ENCODE results near the gene PPIF.

Gene PPIF

DNA sequence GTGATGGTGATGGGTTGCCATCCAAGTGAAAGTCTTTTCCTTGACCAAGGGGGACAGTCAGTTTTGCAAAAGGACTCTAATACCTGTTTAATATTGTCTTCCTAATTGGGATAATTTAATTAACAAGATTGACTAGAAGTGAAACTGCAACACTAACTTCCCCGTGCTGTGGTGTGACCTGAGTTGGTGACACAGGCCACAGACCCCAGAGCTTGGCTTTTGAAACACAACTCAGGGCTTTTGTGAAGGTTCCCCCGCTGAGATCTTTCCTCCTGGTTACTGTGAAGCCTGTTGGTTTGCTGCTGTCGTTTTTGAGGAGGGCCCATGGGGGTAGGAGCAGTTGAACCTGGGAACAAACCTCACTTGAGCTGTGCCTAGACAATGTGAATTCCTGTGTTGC, 6.9 kb downstream of the PPIF start:
- Histone ChIP-seq H3K27ac (no peak overlapping the region), H3K9ac (no peak overlapping the region), H3K4me1 (peaks cover 23% of the 10 kb centered on the region), H3K9me3 (peaks cover 6% of the 10 kb centered on the region; the same call in 1 of the 2 replicates), H3K4me2 (no peak overlapping the region), H3K27me3 (no peaks in the 10 kb centered on the region), H3K36me3 (peaks cover 92% of the 10 kb centered on the region), H4K20me1 (peaks cover 75% of the 10 kb centered on the region), H3K4me3 (no peak overlapping the region)
- TF ChIP-seq Cebpa-rat (IDR thresholded peaks at IDR 0.05) = no peak

DNA sequence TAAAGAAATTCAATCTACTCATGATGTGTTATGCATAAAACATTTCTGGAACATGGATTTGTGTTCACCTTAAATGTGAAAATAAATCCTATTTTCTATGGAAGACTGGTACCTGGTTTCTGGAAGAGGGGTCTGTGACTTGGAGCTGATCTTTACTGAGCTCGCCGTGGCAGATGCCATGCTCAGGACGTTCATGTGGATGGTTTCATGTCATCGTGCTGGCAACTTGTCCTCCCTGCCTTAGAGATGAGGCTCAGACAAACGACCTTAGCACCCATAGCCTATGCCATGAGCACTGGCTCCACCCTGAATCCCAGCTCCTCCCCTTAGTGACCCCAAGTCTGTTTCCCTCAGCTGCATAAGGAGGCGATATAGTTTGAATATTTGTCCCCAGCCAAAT, 7.3 kb downstream of the PPIF start:
- no peak for TF ChIP-seq Cebpa-rat (IDR thresholded peaks at IDR 0.05)
- Histone ChIP-seq H4K20me1 (peaks cover 70% of the 10 kb centered on the region), H3K9me3 (peaks cover 6% of the 10 kb centered on the region; the same call in 1 of the 2 replicates), H3K36me3 (peaks cover 88% of the 10 kb centered on the region), H3K4me2 (no peak overlapping the region), H3K9ac (no peak overlapping the region), H3K27me3 (no peaks in the 10 kb centered on the region), H3K4me1 (peaks cover 19% of the 10 kb centered on the region), H3K4me3 (no peak overlapping the region), H3K27ac (no peak overlapping the region)

DNA sequence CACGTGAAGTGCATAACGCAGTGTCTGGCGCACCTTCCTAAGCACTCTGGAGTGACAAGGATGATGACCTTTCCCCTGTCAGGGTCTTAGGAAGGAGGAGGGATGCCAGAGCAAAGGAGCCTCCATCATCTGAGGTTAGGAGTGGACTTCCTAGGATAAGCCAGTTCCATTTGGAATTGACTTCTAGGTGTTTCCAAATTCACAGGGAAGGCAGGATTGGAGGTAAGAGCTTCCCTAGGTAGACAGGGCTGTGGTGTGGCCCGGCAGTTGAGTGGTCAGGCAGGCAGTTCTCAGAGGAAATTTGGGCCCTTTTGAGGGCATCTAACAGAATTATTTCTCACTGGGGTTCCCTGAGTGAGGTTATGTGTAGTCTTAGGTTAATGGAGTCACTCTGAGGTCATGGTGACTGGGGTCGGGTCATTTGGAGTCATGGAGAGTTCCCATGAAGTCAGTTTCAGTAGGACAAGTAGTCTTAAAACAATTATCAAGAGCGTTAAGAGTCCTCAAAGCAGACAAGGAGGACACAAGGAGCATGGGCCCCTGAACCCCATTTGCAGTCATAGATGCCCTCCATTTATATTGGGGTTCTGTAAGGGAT, 8.2 kb downstream of the PPIF start:
- no peak overlapping the region for H3K9ac ChIP-seq

GRCh38 chr10:79356104-79356503, 8.8 kb downstream of the PPIF start:
- no peak for TF ChIP-seq Cebpa-rat (IDR thresholded peaks at IDR 0.05)
- Histone ChIP-seq H3K4me2 (peak overlapping the region; percentile 36; the same call in 1 of the 2 replicates), H3K36me3 (peaks cover 73% of the 10 kb centered on the region), H3K4me1 (peaks cover 13% of the 10 kb centered on the region), H3K27me3 (no peaks in the 10 kb centered on the region), H3K27ac (no peak overlapping the region), H3K4me3 (no peak overlapping the region), H3K9ac (no peak overlapping the region), H4K20me1 (peaks cover 55% of the 10 kb centered on the region), H3K9me3 (peaks cover 6% of the 10 kb centered on the region; the same call in 1 of the 2 replicates)

More for the DNA sequence above, 8.2 kb downstream of the PPIF start:
- Histone ChIP-seq H3K9me3 (peaks cover 6% of the 10 kb centered on the region; the same call in 1 of the 2 replicates), H3K36me3 (peaks cover 79% of the 10 kb centered on the region), H3K27me3 (no peaks in the 10 kb centered on the region), H3K27ac (no peak overlapping the region), H3K4me1 (peaks cover 13% of the 10 kb centered on the region), H3K4me2 (peak overlapping the region; percentile 36; the same call in 1 of the 2 replicates), H4K20me1 (peaks cover 61% of the 10 kb centered on the region), H3K4me3 (no peak overlapping the region)
- no peak for TF ChIP-seq Cebpa-rat (IDR thresholded peaks at IDR 0.05)

DNA sequence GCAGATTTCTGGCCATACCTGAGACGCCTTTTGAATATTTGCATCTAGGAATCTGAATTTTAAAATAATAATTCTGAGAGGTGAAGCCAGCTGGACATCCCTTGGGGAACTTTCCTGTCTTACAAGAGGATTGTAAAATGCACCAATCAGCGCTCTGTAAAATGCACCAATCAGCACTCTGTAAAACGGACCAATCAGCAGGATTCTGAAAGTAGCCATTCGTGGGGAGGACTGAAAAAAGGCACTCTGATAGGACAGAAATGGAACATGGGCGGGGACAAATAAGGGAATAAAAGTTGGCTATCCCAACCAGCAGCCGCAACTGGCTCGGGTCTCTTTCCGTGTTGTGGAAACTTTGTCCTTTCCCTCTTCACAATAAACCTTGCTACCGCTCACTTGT, 9.9 kb downstream of the PPIF start:
- Histone ChIP-seq H3K4me3 (no peak overlapping the region), H3K27ac (no peak overlapping the region), H3K4me1 (peaks cover 13% of the 10 kb centered on the region), H3K4me2 (no peak overlapping the region), H3K27me3 (no peaks in the 10 kb centered on the region), H3K9me3 (peaks cover 6% of the 10 kb centered on the region; the same call in 1 of the 2 replicates), H3K36me3 (peaks cover 63% of the 10 kb centered on the region), H4K20me1 (peaks cover 45% of the 10 kb centered on the region), H3K9ac (no peak overlapping the region)
- TF ChIP-seq Cebpa-rat (IDR thresholded peaks at IDR 0.05) = no peak

GRCh38 chr10:79358811-79359210, 11.5 kb downstream of the PPIF start:
- Histone ChIP-seq H3K4me1 (peaks cover 13% of the 10 kb centered on the region), H3K9me3 (peaks cover 6% of the 10 kb centered on the region; the same call in 1 of the 2 replicates), H3K9ac (no peak overlapping the region), H4K20me1 (peaks cover 28% of the 10 kb centered on the region), H3K27me3 (no peaks in the 10 kb centered on the region), H3K4me2 (no peak overlapping the region), H3K27ac (no peak overlapping the region), H3K36me3 (peaks cover 46% of the 10 kb centered on the region), H3K4me3 (no peak overlapping the region)
- TF ChIP-seq Cebpa-rat (IDR thresholded peaks at IDR 0.05) = no peak

- H3K27me3 ChIP-seq = no peaks in the 10 kb centered on the region
- H3K4me1 ChIP-seq = peaks cover 13% of the 10 kb centered on the region
- no peak overlapping the region for H3K4me3 ChIP-seq
- H3K9me3 ChIP-seq = peaks cover 6% of the 10 kb centered on the region; the same call in 1 of the 2 replicates
- no peak overlapping the region for H3K27ac ChIP-seq
- H3K4me2 ChIP-seq = no peak overlapping the region
- peaks cover 17% of the 10 kb centered on the region for H4K20me1 ChIP-seq
- H3K9ac ChIP-seq = no peak overlapping the region
- peaks cover 35% of the 10 kb centered on the region for H3K36me3 ChIP-seq
- TF ChIP-seq Cebpa-rat (IDR thresholded peaks at IDR 0.05) = no peak
These were observed 12.7 kb downstream of the PPIF start for GRCh38 chr10:79359816-79360498.

DNA sequence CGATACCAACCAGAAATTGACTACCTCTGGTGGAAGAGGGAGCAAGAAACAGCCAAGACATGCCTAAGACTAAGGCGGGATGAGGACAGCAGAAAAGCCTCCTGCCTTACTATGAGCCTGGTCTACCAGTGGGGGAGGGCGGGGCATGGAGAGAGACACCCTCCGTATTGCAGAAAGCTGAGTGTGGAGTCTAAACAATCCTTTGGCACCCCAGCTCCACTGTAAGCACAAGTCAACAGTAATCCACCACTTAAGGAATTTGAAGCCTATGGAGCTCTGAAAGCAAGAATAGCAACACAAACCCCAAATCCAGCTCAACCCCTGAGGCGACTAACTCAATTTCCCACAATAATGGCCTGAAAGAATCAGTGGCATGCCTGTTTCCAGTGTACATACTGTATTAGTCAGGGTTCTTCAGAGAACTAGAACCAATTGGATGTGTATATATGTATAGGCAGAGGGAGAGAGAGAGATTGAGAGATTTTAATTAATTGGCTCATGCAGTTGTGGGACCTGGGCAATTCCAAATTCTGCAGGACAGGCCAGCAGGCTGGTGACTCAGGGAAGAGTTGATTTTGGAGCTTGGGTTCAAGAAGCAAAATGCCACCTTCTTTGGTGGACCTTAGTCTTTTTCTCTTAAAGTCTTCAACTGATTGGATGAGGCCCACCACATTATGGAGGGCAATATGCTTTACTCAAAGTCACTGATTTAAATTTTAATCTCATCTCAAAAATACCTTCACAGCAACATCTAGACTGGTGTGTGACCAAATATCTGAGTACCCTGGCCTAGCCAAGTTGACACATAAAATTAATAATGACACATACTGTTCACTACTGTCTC, 13.5 kb downstream of the PPIF start:
- TF ChIP-seq Cebpa-rat (IDR thresholded peaks at IDR 0.05) = no peak
- H3K9me3 ChIP-seq = peaks cover 6% of the 10 kb centered on the region; the same call in 1 of the 2 replicates
- no peaks in the 10 kb centered on the region for H3K27me3 ChIP-seq
- no peak overlapping the region for H3K4me3 ChIP-seq
- peaks cover 9% of the 10 kb centered on the region for H4K20me1 ChIP-seq
- H3K9ac ChIP-seq = no peak overlapping the region
- H3K36me3 ChIP-seq = peaks cover 27% of the 10 kb centered on the region
- H3K4me2 ChIP-seq = no peak overlapping the region
- peaks cover 5% of the 10 kb centered on the region for H3K4me1 ChIP-seq
- H3K27ac ChIP-seq = no peak overlapping the region

DNA sequence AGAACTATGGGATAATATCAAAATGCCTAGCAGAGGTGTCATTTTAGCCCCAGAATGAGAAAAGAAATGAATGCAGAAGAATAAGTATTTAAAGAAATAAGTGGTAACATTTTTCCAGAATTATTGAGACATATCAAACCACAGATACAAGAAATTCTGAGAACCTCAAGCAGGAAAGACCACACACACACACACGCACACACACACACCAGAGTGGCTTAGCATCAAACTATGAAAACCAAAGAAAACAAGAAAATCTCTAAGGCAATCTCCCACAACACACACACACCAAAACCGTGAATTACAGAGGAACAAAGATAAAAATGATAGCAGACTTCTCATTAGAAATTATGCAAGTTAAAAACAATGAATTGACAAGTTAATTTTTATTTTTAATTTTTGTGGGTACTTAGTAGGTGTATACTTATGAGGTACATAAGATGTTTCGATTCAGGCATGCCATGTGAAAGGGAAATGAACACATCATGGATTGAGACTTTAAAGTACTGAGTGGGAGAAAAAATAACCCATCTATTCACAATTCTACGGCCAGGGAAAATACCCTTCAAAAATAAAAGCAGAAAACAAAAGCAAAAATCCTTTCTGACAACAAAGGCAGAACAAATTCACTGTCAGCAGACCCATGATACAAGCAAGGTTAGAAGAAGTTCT, 14.6 kb downstream of the PPIF start:
- Histone ChIP-seq H4K20me1 (no peaks in the 10 kb centered on the region), H3K4me2 (no peak overlapping the region), H3K9me3 (peaks cover 6% of the 10 kb centered on the region; the same call in 1 of the 2 replicates), H3K4me1 (no peaks in the 10 kb centered on the region), H3K36me3 (peaks cover 16% of the 10 kb centered on the region), H3K27ac (no peak overlapping the region), H3K4me3 (no peak overlapping the region), H3K9ac (no peak overlapping the region), H3K27me3 (no peaks in the 10 kb centered on the region)
- TF ChIP-seq Cebpa-rat (IDR thresholded peaks at IDR 0.05) = no peak

Data from BLaER1 (cell line).